Measurements from ENCODE around the gene SPG11.
"Not testable (repeated sequence)": the region's sequence is repeated elsewhere in the genome, so short reads cannot be mapped to it uniquely, and the experiment has no call there.

Gene SPG11

DNA sequence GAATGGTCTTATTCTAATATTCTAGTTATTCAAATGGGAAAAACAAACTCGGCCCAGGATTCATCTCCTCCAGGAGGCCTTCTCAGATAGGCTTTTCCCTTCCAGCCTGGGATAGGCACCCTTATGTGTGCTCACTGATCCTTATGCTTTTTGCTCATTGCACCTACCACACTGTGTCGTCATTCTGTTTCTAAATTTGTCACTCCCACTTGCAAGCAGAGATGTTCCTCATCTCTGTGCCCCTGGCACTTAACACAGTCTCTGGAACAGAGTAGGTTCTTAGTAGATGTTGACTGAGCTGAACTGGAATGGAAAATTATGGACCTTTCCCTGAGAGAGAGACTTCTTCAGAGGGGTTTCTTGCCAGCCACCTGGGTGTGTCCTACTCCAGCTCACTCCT lies 18.7 kb upstream of the SPG11 start:
- FAIRE-seq: no peak

DNA sequence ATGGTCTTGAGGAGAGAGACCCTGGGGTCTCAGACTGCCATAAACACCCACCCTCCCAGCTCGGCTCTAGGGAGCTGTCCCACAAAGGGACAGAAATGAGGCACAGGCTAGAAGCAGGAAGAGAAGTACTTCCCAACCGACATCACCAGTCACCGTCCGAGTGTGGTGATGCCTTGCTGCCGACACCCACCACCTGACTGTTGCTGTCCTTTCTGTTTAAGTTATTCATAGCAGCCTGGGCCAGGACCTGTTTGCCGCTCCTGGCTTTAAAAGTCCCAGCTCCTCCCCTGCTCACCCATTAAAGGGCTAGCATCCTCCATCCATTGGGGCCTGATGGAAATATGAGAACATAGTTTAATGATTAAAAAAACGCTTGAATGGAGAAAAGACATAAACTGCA lies 13.2 kb upstream of the SPG11 start:
- no peak for FAIRE-seq

DNA sequence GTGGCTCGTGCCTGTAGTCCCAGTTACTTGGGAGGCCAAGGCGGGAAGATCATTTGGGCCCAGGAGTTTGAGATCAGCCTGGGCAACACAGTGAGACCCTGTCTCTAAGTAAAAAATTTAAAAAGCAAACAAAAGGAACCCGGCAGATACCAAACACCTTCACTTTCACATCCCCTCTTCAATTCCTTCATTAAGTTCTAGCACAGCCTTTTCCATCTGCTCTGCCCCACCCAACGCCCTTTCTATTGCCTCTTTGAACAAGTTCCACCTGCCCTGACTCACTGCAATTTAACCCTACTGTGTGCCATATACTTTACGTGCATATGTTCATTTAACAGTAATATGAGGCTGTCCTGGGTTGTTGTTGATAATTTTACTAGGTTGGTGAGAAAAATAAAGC lies 12.4 kb upstream of the SPG11 start:
- FAIRE-seq: no peak

DNA sequence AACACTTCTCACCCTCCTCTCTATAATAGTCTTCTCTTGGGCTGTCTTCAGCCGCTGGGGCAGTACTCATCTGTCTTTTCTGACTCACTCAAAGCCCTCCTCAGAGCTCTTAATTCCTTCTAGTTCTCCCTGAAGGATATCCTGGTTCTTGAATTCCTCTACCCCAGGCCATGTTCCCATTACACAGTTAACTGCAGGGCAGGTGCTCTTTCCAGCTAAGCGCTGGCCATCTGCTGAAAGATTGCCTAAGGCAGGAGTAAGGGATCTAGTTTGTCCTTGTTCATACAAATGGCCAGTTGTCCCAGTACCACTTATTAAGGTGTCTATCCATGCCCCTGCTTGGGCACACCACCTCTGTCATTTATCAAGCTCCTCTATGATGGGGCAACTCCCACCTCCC lies 10.2 kb upstream of the SPG11 start:
- no peak for FAIRE-seq

DNA sequence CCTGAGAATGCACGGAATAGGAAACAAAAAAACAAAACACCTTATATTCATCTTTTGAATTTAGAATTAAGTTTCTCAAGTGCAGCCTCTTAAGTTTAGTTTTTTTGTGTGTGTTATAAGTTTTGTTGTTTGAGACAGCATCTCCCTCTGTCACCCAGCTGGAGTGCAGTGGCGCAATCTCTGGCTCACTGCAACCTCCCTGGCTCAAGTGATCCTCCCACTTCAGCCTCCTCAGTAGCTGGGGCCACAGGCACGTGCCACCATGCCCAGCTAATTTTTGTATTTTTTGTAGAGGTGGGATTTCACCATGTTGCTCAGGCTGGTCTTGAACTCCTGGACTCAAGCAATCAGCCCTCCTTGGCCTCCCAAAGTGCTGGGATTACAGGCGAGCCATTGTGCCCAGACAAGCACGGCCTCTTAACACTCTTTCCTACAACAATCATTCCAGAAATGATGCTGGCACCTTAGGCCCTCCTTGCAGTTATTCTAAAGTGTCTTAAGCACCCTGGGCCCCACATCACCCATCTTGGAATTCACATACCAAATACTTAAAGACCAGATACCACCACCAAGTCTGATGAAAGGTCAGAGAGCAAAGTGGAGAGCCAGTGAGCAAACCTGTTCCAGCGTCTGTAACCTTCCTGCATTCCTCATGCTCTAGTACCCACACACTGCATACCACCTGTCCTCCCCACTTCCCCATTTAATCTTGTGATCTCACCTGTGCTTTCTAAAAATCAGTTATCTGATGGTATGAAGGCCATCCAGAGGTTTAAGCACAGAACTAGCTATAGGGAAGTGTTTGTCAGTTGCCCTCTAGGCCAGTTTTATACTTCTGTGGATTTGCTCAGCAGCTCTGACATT lies 6.9 kb upstream of the SPG11 start:
- FAIRE-seq: no peak

DNA sequence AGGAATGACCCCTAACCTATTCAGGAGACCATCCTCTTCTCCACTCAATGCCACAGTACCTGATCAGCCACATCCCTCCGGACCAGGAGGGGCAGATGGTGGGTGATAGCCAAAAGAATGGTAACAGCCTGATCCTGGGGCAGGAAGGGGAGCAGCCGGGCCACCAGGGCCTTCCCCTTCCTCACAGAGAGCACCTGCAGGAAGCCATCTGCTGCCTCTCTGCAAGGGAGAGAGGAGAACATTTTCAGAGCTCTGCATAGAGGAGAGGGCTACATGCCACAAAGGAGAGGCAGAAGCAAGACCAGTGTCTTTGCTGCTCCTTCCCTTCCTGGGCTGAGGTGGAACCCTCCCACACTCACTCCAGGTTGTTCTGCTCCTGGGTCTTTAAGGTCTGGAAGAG lies 5.5 kb upstream of the SPG11 start:
- FAIRE-seq: no peak

DNA sequence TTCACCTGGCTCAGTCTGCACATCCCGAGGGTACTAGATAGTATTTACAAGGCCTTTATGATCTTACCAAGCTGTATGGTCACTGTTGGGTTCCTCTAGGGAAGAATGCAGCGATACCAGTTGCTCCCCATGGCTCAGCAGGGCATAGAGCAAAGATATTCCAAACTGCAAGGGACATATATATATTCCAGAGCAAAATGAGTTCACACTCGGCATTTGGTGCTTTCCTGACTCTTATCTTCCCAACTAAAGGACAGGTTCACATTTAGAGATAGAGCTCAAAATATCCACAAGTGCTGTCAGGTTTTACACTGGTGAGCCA lies 3.5 kb upstream of the SPG11 start:
- FAIRE-seq: no peak

DNA sequence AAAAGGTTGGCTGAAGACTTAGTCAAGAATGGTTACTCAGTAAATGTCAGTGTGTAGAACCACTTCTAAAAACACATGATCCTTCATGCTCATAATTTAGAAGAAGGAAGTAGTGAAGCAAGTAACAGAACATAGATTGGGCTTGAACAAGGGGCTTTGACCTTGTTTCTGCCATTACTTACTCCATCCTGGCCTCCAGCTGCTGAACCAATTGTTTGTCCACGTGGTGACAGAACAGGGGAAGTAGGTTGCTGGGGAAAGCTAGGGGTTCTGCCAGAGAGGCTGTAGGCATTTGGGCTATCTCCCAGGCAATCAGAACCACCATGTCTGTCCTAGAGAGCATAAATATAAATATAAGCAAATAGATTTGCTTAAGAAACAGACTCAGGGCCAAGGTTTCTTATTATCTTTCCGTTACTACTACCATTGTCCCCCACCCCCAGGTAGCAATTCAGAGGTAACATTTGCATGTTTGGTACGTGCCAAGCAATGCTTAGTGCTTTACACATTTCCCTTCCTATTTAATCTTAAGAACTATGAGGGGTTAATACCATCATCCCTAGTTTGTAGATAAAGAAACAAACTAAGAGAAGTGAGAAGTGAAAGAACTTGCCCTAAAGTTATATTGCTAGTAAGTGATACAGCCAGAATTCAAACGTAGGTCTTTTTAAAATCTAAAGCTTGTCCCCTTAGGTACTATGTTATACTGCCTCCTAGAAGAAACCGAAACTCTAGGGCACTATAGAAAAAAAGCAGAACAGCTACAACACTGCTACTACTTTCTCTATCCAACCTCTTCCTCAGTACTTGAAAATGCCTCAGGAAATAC lies 3.0 kb upstream of the SPG11 start:
- no peak for FAIRE-seq

DNA sequence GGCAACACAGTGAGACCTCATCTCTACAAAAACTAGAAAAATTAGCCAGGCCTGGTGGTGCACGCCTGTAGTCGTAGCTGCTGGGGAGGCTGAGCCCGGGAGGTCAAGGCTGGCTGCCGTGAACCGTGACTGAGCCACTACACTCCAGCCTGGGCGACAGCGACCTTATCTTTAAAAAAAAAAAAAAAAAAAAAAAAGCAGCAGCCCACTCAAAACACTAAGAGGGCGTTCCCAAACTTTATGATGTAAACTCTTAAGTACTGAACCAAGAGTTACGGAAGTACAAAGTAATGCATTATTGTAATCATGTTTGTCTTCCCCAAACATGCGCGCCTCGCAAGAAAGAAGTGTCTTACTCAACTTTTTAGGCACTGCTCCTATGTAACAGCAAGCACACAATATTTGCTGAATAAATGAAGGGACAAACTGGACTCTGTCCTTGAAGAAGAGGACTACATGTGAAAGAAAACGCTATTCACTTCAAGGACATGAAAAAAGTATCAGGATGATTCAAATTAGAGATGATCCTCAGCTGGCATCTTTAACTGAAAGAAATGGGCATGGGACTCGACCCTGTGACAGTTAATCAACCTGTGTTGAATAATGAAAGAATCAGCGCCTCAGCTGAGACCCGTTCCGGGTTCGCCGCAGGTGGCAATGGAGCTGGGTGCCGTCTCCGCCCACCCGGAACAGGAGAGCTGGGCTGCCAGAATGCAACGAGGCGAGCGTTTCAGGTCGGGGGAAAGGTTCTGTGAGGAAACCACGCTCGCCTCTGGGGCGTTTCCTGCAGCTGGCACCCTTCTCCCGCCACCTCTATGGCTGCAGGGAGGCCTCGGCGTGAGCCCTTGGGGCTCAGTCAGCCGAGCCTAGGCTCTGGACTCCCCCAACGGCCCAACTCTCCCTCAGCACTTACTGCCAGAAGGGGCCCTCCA lies 718 bp downstream of the SPG11 start:
- FAIRE-seq: no peak

DNA sequence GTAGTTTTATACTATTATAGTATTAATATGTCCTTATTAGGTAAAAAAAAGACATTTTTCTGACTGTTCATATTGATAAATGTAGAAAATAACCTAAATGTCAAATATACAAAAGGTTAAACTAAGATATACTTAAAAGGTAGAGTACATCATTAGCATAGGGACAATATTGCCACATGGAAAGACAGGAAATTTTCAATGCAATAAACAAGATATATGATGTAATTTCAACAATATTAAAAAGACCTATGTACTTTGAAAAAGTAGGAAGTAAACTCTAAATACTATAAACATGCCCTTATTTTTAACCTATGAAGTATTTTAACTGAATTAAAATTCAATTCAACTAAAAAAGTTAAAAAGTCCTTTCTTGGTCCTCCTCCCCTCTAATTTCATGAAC lies 1.9 kb downstream of the SPG11 start:
- no peak for FAIRE-seq

DNA sequence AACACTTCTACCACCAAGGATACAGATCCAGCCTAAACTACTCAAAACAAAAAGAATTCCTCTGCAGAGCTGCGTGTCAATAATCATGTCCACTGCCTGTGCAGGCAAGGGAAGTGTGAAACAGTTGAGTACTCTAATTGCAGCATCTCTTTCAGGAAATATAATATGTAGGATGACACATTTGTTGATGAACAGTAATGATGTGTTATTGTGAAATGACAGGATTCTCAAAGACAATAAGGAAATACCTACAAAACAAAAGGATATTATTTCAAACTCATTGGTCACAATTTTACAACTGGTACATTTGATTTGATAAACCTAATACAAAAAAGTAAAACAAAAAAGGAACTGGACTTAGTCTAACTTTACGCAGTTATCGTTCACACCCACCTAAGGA lies 4.4 kb downstream of the SPG11 start:
- no peak for FAIRE-seq

DNA sequence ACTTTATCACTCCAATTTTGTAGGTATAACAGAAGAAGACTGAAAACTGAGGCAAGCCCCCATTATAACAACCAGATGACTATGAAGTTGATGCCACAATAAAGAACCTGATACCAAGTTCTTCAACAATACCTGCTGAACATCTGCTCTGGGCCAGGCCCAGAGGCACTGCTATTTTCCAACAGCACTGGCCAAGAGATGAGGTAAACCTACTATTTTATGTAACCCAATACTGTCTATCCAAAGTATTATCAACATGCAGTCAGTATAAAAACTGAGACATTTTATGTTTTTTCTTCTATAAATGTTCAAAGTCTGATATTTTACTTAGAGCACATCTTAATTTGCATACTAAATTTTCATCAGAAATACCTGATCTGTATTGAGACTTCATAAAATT lies 6.1 kb downstream of the SPG11 start:
- no peak for FAIRE-seq

DNA sequence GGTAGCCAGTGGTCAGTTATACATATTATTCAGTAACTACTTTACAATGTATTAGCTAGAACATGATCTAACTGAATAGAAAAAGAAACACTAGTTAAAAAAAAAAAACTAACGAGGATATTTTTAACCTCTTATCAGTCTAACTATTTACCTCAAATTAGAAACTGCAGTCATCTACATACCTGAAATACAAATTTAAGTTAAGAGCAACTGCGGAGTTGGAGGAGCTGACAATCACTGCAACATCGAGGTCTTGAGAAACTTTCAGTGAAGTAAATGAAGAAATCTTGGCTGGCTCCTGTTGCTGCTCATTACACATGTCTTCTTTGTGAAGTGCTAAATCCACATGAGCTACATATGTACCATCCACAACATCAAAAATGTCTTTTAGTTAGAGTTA lies 6.5 kb downstream of the SPG11 start:
- FAIRE-seq: no peak

DNA sequence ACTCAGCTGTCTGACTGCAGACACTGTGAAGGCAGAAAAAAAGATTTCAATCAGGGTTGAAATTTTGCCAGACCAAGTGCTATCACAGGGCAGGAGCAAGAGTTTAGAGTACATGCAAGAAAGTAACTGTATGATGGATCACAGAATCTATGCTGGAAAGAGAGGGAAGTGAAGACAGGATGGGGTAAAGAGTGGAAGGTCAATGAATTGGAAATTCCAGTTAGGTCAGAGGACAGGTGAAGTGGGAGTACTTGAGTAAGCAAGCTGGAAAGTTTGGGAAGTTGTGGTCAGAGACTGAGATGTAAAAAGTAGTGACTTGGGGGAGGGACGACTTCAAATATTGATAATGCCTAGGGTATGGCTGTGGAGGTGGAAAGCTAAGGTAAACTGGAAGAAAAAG lies 7.2 kb downstream of the SPG11 start:
- no peak for FAIRE-seq

DNA sequence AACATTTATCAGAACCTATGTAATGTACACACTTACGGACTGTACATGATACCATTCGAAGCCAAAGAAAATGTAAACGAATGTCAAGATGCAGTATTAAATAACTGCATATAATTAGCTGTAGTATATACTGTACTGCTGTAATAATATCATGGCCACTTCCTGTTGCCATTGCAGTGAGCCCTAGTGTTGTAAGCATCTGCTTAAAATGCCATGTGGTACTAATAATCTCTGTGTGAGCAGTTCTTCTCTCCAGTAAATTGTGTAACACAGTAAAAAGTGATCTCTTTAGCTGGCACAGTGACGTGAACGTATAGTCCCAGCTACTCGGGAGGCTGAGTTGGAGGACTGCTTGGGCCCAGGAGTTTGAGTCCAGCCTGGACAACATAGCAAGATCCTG lies 8.6 kb downstream of the SPG11 start:
- FAIRE-seq: no peak

DNA sequence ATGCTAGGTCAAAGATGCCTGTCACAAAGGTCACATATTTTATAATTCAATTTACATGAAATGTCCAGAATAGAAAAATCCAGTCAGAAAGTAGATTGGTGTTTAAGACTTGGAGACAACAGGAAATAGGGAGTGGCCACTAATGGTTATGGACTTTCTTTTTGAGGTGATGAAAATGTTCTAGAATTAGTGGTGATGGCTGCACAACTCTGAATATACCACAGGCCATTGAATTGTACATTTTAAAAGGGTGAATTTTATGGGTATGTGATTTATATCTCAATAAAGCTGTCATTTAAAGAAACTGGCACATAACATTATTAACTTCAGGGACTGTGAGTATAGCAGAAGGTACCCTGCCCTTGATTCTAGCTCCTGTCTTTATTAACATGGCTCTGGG lies 15.8 kb downstream of the SPG11 start:
- FAIRE-seq: no peak

DNA sequence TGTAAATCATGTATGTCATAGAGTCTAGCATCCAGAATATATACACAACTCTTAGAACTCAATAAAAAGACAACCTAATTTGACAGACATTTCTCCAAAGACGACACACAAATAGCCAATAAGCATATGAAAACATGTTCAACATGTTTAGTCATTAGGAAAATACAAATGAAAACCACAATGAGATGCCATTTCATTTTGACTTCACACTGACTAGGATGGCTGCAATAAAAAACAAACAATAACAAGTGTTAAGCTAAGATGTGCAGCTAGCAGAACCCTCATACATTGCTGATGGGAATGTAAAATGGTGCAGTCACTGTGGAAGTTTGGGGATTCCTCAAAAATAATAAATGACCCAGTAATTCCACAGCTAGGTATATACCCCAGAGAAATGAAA lies 16.4 kb downstream of the SPG11 start:
- FAIRE-seq: no peak

DNA sequence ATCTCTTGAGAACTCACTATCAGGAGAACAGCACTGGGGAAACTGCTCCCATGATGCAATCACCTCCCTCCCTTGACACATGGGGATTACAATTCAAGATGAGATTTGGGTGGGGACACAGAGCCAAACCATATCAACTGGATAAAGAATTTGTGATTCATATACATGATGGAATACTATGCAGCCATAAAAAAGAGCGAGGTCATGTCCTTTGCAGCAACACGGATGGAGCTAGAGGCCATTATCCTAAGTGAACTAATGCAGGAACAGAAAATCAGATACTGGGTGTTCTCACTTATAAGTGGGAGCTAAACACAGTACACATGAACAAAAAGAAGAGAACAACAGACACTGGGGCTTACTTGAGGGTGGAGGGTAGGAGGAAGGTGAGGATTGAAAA lies 17.0 kb downstream of the SPG11 start:
- no peak for FAIRE-seq

DNA sequence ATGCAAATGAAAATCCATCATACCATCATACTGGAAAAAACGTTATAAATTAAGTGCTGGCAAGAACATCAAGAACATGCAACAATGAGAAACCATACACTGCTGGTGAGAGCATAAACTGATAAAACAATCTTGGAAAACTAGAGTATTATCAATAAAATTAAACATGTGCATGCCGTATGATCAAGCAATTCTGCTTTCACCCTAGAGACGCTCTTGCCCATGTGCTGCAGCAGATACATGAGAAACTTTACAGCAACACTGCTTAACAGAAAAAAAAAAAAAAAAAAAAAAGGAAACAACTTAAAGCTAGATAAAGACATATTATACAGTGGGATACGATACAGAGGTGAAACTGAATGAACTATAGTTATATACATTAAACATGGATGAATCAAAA lies 21.8 kb downstream of the SPG11 start:
- no peak for FAIRE-seq

DNA sequence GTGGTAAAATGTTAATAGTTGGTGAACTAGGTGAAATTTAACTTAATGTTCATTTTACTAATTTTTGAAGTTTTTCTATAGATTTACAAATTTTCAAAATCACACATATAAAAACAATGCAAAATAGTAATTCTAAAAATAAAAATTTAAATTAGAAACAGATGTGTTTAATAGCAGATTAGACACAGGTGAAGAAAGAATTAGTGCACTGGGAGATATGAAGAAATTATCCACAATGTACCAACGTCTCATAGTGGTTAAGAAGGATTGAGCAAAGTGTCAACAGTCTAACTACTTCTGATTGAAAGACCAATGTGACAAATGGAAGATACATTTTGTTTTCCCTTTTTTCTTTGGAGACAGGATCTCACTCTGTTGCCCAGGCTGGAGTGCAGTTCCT lies 26.5 kb downstream of the SPG11 start:
- FAIRE-seq: peak; percentile 64

DNA sequence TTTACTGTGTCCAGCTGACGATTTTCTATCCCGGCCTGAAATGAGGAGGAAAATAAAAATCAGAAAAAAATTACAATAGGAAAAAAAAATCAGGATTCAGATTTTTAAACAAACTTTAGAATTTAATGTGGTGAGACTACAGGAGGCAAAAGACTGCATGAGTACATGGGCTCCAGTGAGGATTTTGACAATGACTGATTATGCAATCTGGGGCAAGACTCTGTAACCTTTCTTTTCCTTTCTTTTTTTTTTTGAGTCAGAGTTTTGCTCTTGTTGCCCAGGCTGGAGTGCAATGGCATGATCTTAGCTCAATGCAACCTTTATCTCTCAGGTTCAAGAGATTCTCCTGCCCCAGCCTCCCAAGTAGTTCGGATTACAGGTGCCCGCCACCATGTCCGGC lies 29.9 kb downstream of the SPG11 start:
- no peak for FAIRE-seq

DNA sequence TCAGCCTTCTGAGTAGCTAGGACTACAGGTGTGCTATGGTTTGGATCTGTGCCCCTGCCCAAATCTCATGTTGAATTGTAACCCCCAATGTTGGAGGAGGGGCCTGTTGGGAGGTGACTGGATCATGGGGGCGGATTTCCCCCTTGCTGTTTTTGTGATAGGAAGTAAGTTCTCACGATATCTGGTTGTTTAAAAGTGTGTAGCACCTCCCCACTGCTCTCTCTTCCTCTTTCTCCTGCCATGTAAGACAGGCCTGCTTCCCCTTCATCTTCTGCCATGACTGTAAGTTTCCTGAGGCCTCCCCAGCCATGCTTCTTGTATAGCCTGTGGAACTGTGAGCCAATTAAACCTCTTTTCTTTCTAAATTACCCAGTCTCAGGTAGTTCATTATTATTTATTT lies 38.2 kb downstream of the SPG11 start:
- not testable (repeated sequence) for FAIRE-seq

DNA sequence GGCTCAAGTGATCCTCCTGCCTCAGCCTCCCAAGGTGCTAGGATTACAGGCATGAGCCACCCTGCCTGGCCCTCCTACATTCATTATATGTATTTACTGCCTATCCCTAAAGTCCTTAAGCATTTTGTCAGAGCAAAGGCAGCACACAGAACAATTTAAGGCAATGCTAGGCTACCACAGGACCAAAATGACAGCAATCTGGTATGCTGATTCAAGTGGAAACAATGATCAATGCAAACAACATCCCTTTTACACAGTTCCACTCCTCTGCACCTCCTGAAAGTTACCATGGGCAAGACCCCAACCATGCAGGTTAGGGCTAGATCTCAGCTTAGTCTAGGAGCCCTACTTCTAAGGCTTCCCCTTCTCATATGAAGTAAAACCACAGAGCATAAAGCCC lies 40.3 kb downstream of the SPG11 start:
- no peak for FAIRE-seq
